GM23248 (cell line): ENCODE data around the gene IFNLR1. TPM values are rescaled to one million over a fixed set of nuclear protein-coding genes. Genes with fewer than 3 reads are reported as not detected.
A peak's percentile ranks its signal among the peaks of the same experiment; 100 is the strongest.

ENCODE experiments used
- DNase-seq: peaks from one replicate; pipeline ENCODE4 v3.0.0-alpha.2; 2015
- H2AFZ ChIP-seq: fragments of 200-600 bp; sonication (generic); 2 replicates; pipeline ENCODE4 v1.6.1; 2016; ENCODE audit warnings: antibody characterized with exemption
- H3F3A ChIP-seq: fragments of 200-600 bp; sonication (generic); 2 replicates; pipeline ENCODE4 v1.6.1; 2016; ENCODE audit warnings: mild to moderate bottlenecking, antibody characterized with exemption, mixed run types; ENCODE audit not compliant: insufficient read depth
- H3K27ac ChIP-seq: fragments of 200-600 bp; sonication (generic); 2 replicates; pipeline ENCODE4 v1.5.1; 2016; ENCODE audit warnings: mild to moderate bottlenecking
- H3K27me3 ChIP-seq: fragments of 200-600 bp; sonication (generic); replicated peaks from 2 replicates; pipeline ENCODE4 v1.6.1; 2016; ENCODE audit warnings: mild to moderate bottlenecking; ENCODE audit not compliant: insufficient read depth
- H3K36me3 ChIP-seq: fragments of 200-600 bp; sonication (generic); 2 replicates; pipeline ENCODE4 v1.6.1; 2016; ENCODE audit warnings: low read depth, mild to moderate bottlenecking
- H3K4me1 ChIP-seq: fragments of 200-600 bp; sonication (generic); 2 replicates; pipeline ENCODE4 v1.6.1; 2016; ENCODE audit warnings: mild to moderate bottlenecking; ENCODE audit not compliant: insufficient read depth
- H3K4me2 ChIP-seq: fragments of 200-600 bp; sonication (generic); one replicate; pipeline ENCODE4 v1.6.1; 2016; ENCODE audit warnings: mild to moderate bottlenecking; ENCODE audit not compliant: unreplicated experiment
- H3K4me3 ChIP-seq: fragments of 200-600 bp; sonication (generic); 2 replicates; pipeline ENCODE4 v1.5.1; 2016; ENCODE audit warnings: mild to moderate bottlenecking
- H3K79me2 ChIP-seq: fragments of 200-600 bp; sonication (generic); 2 replicates; pipeline ENCODE4 v1.6.1; 2016; ENCODE audit warnings: mild to moderate bottlenecking; ENCODE audit not compliant: insufficient read depth
- H3K9ac ChIP-seq: fragments of 200-600 bp; sonication (generic); 2 replicates; pipeline ENCODE4 v1.6.1; 2016; ENCODE audit warnings: mild to moderate bottlenecking
- H3K9me2 ChIP-seq: fragments of 200-600 bp; sonication (generic); 2 replicates; pipeline ENCODE4 v1.6.1; 2016; ENCODE audit warnings: mixed run types, mild to moderate bottlenecking, moderate library complexity; ENCODE audit not compliant: insufficient read depth
- H3K9me3 ChIP-seq: fragments of 200-600 bp; sonication (generic); one replicate; pipeline ENCODE4 v1.6.1; 2017; ENCODE audit warnings: low read depth
- H4K20me1 ChIP-seq: fragments of 200-600 bp; sonication (generic); 2 replicates; pipeline ENCODE4 v1.6.0; 2016; ENCODE audit not compliant: insufficient read depth
- EZH2 ChIP-seq: fragments of 200-600 bp; sonication (generic); IDR thresholded peaks from 2 replicates; pipeline ENCODE4 v1.6.1; 2018; ENCODE audit warnings: antibody characterized with exemption, mild to moderate bottlenecking; ENCODE audit not compliant: insufficient read depth, poor library complexity, severe bottlenecking
- EZH2phosphoT487 ChIP-seq: fragments of 200-600 bp; sonication (generic); IDR thresholded peaks from 2 replicates; pipeline ENCODE4 v1.6.1; 2018; ENCODE audit warnings: antibody characterized with exemption, moderate library complexity, mild to moderate bottlenecking, low read depth; ENCODE audit not compliant: insufficient read depth
- WGBS, 2 experiments: methylation state at CpG; one replicate each; pipeline ENCODE4 v1.1.6; 2015 to 2017; ENCODE audit warnings: low lambda C conversion rate in 2 of 2, low coverage in 1 of 2; ENCODE audit errors: missing lambda C conversion rate in 2 of 2; 5-methylcytosine and 5-hydroxymethylcytosine counted together
- in situ Hi-C: fragments of 300-500 bp; cut with MboI; formaldehyde crosslinking; loops from 2 replicates; pipeline ENCODE4 v1.15.0; 2020
- polyA plus RNA-seq: library from polyadenylated mRNA; unstranded; fragments of >200 nt; fragmentation: Nextera tagmentation; extraction: Ambion mirVana; gene quantifications from 2 replicates; pipeline ENCODE4 v1.2.1, GENCODE V29; 2016
- total RNA-seq: library from RNA; depleted of rRNA; stranded (reverse); fragments of >200 nt; shearing (Covaris generic); gene quantifications from 2 replicates; pipeline ENCODE4 v1.2.3, GENCODE V29; 2014

Gene IFNLR1
- total and polyA plus RNA-seq, 2 experiments from 2014 or later = not detected

DNA sequence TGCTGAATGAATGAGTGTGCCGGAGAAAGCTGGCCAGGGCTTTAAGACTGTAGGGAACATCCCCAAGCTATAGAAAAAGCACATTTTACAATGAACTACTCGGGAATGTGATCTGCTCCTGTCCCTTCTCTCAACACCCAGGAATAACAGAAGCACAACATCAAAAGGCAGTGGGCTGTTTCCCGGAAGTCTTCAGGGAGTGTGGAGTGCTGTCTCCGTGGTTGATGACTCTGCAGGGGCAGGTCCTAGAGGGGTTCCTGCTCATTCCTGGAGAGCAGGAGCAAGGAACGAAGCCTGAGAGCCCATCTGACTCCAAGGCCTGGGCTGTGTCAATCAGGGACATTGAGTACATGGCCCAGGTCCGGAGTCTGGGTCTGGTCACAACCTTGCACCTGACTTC, 39.3 kb downstream of the IFNLR1 start:
- Histone ChIP-seq H3K27ac (no peak overlapping the region), H3K9me3 (no peaks in the 10 kb centered on the region), H3K79me2 (no peaks in the 10 kb centered on the region), H2AFZ (no peak overlapping the region), H3K9me2 (no peaks in the 10 kb centered on the region), H3K4me1 (peaks cover 9% of the 10 kb centered on the region), H3K36me3 (no peaks in the 10 kb centered on the region), H3K4me2 (no peak overlapping the region), H3K27me3 (peaks cover 18% of the 10 kb centered on the region), H3K9ac (no peak overlapping the region), H3F3A (peaks cover 3% of the 10 kb centered on the region; the same call in 1 of the 2 replicates), H3K4me3 (no peak overlapping the region), H4K20me1 (no peaks in the 10 kb centered on the region)
- no peak for DNase-seq
- 76 to 79% methylated on average over 6 of the region's 6 CpGs for WGBS, 2 experiments
- in situ Hi-C loops = no loop called here
- no peak for TF ChIP-seq EZH2
- TF ChIP-seq EZH2phosphoT487 = no peak

DNA sequence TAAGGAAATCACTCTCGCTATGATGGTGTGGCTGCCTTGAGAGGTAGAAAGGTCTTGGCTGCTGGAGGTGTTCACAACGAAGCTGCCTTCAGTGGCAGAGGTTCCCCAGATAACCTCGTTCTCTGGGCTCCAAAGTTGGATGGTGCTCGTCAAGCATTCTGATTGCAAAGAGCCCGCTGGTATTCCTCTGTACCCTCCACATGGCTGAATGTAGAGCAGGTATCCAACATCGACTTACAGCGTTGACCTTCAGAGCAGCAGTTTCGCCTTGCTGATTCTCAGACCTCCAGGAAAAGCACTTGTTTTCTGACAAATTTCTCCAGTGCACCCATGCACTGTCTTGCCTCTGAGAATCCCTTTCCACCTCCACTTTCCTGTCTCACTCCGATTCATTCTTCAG, 39.9 kb downstream of the IFNLR1 start:
- Histone ChIP-seq H3K36me3 (no peaks in the 10 kb centered on the region), H3K27ac (no peak overlapping the region), H3K9me2 (no peaks in the 10 kb centered on the region), H3K4me3 (no peak overlapping the region), H4K20me1 (no peaks in the 10 kb centered on the region), H3K4me2 (no peak overlapping the region), H3K27me3 (peaks cover 12% of the 10 kb centered on the region), H3K79me2 (no peaks in the 10 kb centered on the region), H2AFZ (no peak overlapping the region), H3F3A (peaks cover 3% of the 10 kb centered on the region; the same call in 1 of the 2 replicates), H3K9me3 (no peaks in the 10 kb centered on the region), H3K4me1 (peaks cover 9% of the 10 kb centered on the region), H3K9ac (no peak overlapping the region)
- WGBS, 2 experiments = 88 to 92% methylated on average over 9 of the region's 9 CpGs
- DNase-seq = no peak
- no peak for TF ChIP-seq EZH2phosphoT487
- TF ChIP-seq EZH2 = no peak
- in situ Hi-C loops = no loop called here

DNA sequence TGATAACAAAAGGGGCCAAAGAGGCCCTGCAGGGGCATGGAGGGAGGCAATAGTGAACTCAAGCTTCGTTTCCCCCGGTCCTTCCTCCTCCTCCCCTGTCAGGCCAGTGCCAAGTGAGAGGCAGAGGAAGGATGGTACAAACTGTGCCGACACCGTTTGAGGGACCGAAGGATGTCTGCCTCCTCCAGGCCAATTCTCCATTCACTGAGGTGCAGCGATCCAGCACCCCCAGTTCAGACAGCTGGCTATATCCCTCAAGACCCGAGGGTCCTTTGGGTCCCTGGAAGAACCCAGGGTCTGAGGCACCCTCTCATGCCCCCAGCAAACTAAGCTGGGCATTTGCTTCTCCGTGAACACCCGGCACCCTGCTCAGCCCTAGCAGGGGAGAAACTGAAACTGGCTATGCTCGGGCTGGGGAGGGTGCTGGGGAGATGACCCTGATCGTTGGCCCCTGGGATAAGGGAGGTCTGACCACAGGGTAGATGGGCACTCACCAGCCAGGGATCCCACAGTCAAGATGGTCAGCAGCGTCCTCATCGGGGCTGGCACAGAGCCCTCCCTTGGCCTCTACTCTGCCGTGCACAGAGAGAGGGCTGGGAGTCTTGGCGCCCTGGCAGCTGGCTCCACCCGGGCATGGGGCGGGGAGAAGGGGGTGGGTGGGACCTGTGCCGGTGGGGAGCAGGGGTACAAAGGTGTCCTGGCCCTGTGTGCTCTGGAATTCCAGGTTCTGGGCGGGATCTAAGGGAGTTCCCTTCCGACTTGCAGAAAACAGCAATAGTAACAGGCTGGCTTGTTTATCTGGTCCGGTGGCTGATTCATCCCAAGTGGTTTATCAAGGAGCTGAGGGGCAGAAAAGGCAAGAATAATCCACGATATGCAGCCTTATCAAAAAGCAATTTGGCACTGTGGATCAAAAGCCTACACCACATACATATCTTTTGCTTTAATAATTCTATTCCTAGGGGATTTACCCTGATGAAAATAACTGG, 44.2 kb downstream of the IFNLR1 start, which contains the start of gene IL22RA1:
Gene IL22RA1, minus strand, starts transcription at position 595 of the 989 bp plus-strand sequence. Its CDS starts 58 bp downstream, at position 537.
- H3K79me2 ChIP-seq = no peaks in the 10 kb centered on the region
- H4K20me1 ChIP-seq = no peaks in the 10 kb centered on the region
- in situ Hi-C loops = no loop called here
- WGBS, 2 experiments = 6 to 8% methylated on average over 20 to 22 of the region's 22 CpGs
- H2AFZ ChIP-seq = peak within 1 kb of the TSS; percentile 81
- H3F3A ChIP-seq = no peaks in the 10 kb centered on the region
- H3K4me2 ChIP-seq = peak within 1 kb of the TSS; percentile 83
- no peak within 1 kb of the TSS for H3K27ac ChIP-seq
- H3K36me3 ChIP-seq = no peaks in the 10 kb centered on the region
- H3K9me3 ChIP-seq = no peaks in the 10 kb centered on the region
- H3K9me2 ChIP-seq = no peaks in the 10 kb centered on the region
- no peak for TF ChIP-seq EZH2phosphoT487
- no peak for TF ChIP-seq EZH2
- H3K27me3 ChIP-seq = no peaks in the 10 kb centered on the region; the same call in 1 of the 2 replicates
- H3K4me1 ChIP-seq = no peaks in the 10 kb centered on the region
- peak; percentile 65 for DNase-seq
- H3K4me3 ChIP-seq = peak within 1 kb of the TSS; percentile 75
- H3K9ac ChIP-seq = peak within 1 kb of the TSS; percentile 61

DNA sequence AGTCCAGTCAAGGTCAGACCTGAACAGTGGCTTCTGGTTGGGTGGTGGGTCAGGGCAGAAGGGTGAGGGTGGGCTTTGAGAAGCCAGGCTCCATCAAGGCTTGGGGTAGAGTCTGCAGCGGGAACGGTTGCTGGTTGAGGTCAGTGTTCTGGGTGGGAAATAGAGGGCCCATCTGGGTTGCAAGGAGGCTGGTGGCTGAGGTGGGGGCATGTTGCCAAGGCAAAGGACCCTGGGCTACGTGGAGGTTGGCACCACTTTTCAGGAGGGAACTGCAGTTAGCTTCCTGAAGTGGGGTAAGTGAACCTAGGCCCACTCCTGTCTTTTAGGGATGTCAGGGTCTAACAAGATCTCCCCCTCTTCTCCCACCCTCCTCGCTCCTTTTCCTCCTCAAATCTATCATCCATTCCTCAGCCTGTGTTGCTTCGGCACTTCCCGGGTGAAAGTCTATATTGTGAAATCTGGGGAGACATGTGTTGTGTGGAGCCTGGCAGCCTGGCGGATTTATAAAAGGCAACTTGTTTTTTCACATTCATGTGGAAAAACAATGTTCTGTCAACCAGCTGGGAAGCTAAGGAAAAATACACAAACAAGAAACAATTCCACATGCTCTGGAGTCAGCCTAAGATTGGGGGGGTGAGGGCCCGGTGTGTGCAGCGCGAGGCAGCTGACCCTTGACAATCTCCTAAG, 45.6 kb downstream of the IFNLR1 start:
- no peaks in the 10 kb centered on the region for H4K20me1 ChIP-seq
- in situ Hi-C loops = no loop called here
- H3K9me2 ChIP-seq = no peaks in the 10 kb centered on the region
- no peak overlapping the region for H3K4me2 ChIP-seq
- no peaks in the 10 kb centered on the region for H3F3A ChIP-seq
- no peak for TF ChIP-seq EZH2phosphoT487
- no peak for TF ChIP-seq EZH2
- H3K9ac ChIP-seq = no peak overlapping the region
- H3K4me3 ChIP-seq = no peak overlapping the region
- H2AFZ ChIP-seq = no peak overlapping the region
- DNase-seq = no peak
- 59 to 69% methylated on average over 10 of the region's 10 CpGs for WGBS, 2 experiments
- H3K27ac ChIP-seq = no peak overlapping the region
- no peaks in the 10 kb centered on the region for H3K4me1 ChIP-seq
- H3K79me2 ChIP-seq = no peaks in the 10 kb centered on the region
- no peaks in the 10 kb centered on the region for H3K9me3 ChIP-seq
- no peaks in the 10 kb centered on the region for H3K36me3 ChIP-seq
- no peaks in the 10 kb centered on the region; the same call in 1 of the 2 replicates for H3K27me3 ChIP-seq
